Bronchial epithelial cell (primary cell): ENCODE results near the gene ARID5B. TPM values are rescaled to one million over a fixed set of nuclear protein-coding genes. Genes with fewer than 3 reads are reported as not detected.

ENCODE experiments used
- DNase-seq: peaks from one replicate; pipeline ENCODE4 v3.0.0-alpha.2; 2010; ENCODE audit warnings: low read depth
- FAIRE-seq: peaks from 2 replicates; lab custom pipeline; 2011; peaks lifted over from hg19 to GRCh38; lab: Jason Lieb, UNC
- H3K27me3 ChIP-seq: 2 replicates; pipeline ENCODE4 v1.5.1; 2011; ENCODE audit warnings: low read length; ENCODE audit not compliant: control insufficient read depth, insufficient read depth
- H3K36me3 ChIP-seq: 2 replicates; pipeline ENCODE4 v1.5.1; 2011; ENCODE audit warnings: low read length; ENCODE audit not compliant: control insufficient read depth, insufficient read depth
- H3K4me3 ChIP-seq: 2 replicates; pipeline ENCODE4 v1.5.1; 2011; ENCODE audit warnings: mild to moderate bottlenecking, low read depth, low read length, control low read depth
- total RNA-seq: library from RNA; depleted of rRNA; stranded (reverse); fragments of >200 nt; gene quantifications from 2 replicates; pipeline ENCODE4 v1.2.1, GENCODE V29; 2014
- TF ChIP-seq, protein P1 (sequence below): IDR thresholded peaks from 2 replicates; pipeline ENCODE4 v1.5.1; 2011; ENCODE audit warnings: mild to moderate bottlenecking, moderate library complexity, low read length, control low read depth, inconsistent platforms; ENCODE audit not compliant: insufficient read depth, severe bottlenecking

ARID5B gene
- total RNA-seq, 1 donor from 2014 or later = 7.1 TPM

DNA sequence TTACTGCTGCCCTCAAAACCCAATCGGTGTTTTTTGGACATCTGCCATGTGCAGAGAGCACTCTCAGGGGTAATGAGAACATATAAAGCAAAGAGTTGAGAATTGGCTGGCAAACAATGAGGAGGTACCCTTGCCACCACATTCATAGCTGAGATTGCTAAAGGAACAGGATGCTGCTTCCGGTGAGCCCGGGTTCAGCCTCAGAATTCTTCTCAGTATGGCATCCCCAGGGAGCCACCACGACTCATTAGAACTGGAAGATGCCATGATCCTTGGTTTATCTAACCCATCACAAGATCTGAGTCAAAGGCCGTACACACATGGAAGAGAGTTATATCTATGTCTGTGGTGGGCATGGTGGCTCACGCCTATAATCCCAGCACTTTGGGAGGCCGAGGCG lies 174.4 kb downstream of the ARID5B start:
- Histone ChIP-seq H3K27me3 (no peaks in the 10 kb centered on the region), H3K36me3 (peaks cover 8% of the 10 kb centered on the region), H3K4me3 (no peak overlapping the region)
- TF ChIP-seq, protein P1, sequence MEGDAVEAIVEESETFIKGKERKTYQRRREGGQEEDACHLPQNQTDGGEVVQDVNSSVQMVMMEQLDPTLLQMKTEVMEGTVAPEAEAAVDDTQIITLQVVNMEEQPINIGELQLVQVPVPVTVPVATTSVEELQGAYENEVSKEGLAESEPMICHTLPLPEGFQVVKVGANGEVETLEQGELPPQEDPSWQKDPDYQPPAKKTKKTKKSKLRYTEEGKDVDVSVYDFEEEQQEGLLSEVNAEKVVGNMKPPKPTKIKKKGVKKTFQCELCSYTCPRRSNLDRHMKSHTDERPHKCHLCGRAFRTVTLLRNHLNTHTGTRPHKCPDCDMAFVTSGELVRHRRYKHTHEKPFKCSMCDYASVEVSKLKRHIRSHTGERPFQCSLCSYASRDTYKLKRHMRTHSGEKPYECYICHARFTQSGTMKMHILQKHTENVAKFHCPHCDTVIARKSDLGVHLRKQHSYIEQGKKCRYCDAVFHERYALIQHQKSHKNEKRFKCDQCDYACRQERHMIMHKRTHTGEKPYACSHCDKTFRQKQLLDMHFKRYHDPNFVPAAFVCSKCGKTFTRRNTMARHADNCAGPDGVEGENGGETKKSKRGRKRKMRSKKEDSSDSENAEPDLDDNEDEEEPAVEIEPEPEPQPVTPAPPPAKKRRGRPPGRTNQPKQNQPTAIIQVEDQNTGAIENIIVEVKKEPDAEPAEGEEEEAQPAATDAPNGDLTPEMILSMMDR = no peak
- FAIRE-seq (no peak), DNase-seq (no peak)

DNA sequence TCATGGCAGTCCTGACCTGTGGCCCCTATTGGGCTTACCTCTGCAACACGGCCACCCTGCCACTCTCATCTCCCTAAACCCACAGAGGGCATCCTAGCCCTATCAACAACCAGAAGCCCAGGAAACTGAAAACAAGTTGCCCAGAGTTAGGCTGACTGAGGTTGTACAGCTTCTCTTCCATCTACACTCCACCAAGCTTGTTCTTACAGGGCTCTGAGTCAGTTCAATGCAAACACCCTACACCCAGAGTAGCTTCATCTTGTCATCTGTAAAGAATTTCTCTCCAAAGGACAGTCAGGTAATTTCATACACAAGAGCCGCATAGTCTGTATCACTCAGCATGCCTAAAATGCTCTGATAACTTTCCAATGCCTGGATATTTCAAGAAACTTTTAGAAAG lies 175.4 kb downstream of the ARID5B start:
- TF ChIP-seq, protein P1 = peak; percentile 24
- H3K36me3 ChIP-seq = peaks cover 6% of the 10 kb centered on the region
- DNase-seq = peak; percentile 98
- H3K27me3 ChIP-seq = no peaks in the 10 kb centered on the region
- H3K4me3 ChIP-seq = no peak overlapping the region
- FAIRE-seq = no peak

DNA sequence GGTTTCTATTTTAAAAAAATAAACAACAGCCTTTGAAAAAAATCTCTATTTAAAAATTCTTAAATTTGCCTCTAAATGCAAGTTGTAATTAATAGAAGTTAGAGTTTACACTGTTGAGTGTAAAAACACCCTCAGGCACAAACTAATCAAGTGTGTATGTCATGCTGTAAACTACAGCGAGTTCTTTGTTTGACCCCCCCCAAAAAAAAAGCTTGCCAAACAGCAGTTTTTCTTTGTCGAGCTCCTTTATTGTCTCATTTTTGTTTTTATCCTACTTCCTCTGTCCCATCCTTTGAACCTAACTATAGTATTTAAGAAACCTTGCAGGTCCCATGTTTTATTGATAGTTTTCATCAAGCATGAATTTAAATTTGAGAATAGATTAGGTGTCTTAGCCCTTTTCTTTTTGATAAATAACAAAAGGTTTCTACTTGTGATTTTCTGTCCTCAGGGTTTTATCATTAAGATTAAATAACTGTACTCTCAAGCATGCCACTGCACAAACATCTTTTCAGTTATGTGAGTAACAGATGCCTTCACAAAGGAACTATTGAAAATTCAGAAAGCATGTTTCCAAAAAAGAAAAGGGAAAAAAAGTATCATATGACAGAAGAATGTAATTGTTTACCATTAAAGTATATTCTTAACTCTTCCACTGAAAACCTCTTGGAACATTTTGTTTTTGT lies 176.0 kb downstream of the ARID5B start:
- DNase-seq = no peak
- no peaks in the 10 kb centered on the region for H3K27me3 ChIP-seq
- peaks cover 2% of the 10 kb centered on the region for H3K36me3 ChIP-seq
- no peak for FAIRE-seq
- no peak overlapping the region for H3K4me3 ChIP-seq
- TF ChIP-seq, protein P1 = no peak

- no peaks in the 10 kb centered on the region for H3K27me3 ChIP-seq
- DNase-seq = no peak
- TF ChIP-seq, protein P1 = no peak
- no peak overlapping the region for H3K4me3 ChIP-seq
- peaks cover 1% of the 10 kb centered on the region for H3K36me3 ChIP-seq
- no peak for FAIRE-seq
These were observed 178.5 kb downstream of the ARID5B start for GRCh38 chr10:62079885-62080559.

DNA sequence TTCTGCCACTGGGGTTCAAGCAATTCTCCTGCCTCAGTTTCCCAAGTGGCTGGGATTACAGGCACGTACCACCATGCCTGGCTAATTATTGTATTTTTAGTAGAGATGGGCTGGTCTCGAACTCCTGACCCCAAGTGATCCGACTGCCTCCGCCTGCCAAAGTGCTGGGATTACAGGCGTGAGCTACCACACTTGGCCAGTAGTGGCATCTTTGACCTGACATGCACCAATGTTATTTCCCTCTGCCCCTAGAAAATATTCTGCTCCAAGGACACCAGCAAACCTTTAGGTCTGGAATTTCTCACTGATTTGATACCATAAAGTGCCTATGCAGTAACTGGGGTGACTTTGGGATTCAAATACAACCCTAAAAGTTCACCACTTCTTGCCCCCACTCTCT lies 179.4 kb downstream of the ARID5B start:
- H3K36me3 ChIP-seq = peaks cover 4% of the 10 kb centered on the region
- H3K4me3 ChIP-seq = no peak overlapping the region
- FAIRE-seq (no peak), DNase-seq (no peak)
- TF ChIP-seq, protein P1 = no peak
- no peaks in the 10 kb centered on the region for H3K27me3 ChIP-seq
